Measurements from ENCODE around the gene FXR1.
"Not testable (repeated sequence)": the region's sequence is repeated elsewhere in the genome, so short reads cannot be mapped to it uniquely, and the experiment has no call there.

The FXR1 gene

DNA sequence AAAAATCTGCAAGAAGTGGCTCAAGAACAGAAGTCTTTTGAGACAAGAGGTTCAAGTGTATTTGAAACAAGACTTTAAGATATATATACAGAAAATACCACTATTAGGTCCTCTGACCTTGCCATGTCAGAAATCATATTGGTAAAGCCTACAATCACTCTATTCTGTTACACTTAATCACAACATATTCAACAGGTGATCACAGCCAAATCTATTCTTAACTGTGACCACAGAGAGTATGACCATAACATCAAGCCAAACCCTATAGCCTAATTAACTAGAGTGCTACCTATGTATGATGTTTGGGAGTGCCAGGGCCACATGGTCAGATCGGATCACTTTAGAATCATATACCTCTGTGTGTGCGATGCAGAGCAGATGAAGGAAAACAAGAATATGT lies 74.9 kb downstream of the FXR1 start:
- Histone ChIP-seq H3K27me3 (no peaks in the 10 kb centered on the region), H3K9me3 (no peaks in the 10 kb centered on the region), H3K36me3 (peaks cover 13% of the 10 kb centered on the region), H3K4me3 (ENCODE audit: low read depth, low read length) (no peak overlapping the region), H3K4me1 (no peaks in the 10 kb centered on the region)
- TF ChIP-seq, protein P1, sequence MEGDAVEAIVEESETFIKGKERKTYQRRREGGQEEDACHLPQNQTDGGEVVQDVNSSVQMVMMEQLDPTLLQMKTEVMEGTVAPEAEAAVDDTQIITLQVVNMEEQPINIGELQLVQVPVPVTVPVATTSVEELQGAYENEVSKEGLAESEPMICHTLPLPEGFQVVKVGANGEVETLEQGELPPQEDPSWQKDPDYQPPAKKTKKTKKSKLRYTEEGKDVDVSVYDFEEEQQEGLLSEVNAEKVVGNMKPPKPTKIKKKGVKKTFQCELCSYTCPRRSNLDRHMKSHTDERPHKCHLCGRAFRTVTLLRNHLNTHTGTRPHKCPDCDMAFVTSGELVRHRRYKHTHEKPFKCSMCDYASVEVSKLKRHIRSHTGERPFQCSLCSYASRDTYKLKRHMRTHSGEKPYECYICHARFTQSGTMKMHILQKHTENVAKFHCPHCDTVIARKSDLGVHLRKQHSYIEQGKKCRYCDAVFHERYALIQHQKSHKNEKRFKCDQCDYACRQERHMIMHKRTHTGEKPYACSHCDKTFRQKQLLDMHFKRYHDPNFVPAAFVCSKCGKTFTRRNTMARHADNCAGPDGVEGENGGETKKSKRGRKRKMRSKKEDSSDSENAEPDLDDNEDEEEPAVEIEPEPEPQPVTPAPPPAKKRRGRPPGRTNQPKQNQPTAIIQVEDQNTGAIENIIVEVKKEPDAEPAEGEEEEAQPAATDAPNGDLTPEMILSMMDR (IDR thresholded peaks at IDR 0.05; ENCODE audit: low read depth, low read length), result no peak
- DNase-seq, result no peak

DNA sequence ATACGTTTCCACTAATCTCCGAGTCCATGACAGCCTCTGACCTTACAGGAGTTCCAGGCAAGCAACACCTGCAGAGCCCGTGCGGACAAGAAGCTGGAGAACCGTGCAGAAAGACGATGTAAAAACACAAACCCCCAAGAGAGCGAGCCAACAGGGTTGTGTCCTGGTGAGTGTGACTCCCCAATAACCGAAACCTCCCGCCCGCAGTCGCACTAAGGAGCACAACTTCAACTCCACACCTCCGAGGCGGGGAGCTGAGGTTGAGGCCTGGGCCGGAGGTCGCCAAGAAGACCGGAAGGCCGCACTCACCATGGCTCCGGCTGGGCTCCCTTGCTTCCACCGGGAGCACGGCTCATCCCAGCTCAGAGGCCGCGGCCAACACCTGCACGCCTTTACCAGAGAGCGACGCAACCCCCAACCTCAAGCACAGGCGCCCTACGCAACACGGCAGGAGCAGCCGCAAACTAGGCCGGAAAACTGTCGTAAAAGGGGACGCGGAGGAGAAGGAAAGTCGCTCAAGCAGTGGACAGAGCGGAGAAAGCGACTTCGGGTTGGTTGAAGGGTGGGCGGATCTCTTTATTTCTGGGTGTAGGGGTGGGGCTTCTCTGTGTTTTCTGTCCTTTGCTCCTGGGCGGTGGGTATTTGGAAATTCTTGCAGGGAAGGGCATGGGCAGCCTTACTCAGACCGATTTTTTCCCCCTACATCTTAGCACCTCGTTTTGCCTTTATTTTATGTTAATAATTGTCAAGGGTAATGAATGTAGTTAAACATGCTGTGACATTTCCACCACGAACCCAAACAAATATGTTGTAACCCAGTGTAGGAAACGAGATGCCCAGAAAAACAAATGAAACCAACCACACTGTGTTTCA lies 77.1 kb downstream of the FXR1 start, which contains the start of gene DNAJC19:
Gene DNAJC19 (minus strand): TSS at position 446 of the 873 bp plus-strand sequence. CDS start 134 bp downstream, at position 312.
- peak; percentile 93 for DNase-seq
- H3K36me3 ChIP-seq, result peaks cover 13% of the 10 kb centered on the region
- no peaks in the 10 kb centered on the region for H3K27me3 ChIP-seq
- TF ChIP-seq, protein P1 (IDR thresholded peaks at IDR 0.05; ENCODE audit: low read depth, low read length), result no peak
- peak within 1 kb of the TSS; percentile 90 for H3K4me3 ChIP-seq (ENCODE audit: low read depth, low read length)
- no peaks in the 10 kb centered on the region for H3K9me3 ChIP-seq
- no peaks in the 10 kb centered on the region for H3K4me1 ChIP-seq

DNA sequence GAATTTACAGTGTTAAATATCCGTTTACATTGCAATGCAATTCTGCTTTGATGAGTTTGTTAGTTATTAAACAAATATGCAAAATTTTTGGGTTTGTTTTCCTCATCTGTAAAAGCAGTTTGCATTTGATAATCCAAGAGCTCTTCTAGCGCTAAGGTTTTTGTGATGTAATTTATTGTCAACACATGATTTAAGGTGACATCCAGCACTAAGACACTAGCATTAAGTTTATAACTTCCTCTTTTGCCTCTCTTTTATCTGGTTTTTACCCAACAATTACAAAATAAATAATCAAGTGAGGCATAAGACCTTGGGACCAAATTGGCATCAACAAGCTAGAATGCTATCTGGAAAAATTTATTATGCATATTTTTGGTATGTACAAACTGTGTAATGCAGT lies 78.0 kb downstream of the FXR1 start:
- Histone ChIP-seq H3K27me3 (no peaks in the 10 kb centered on the region), H3K4me1 (no peaks in the 10 kb centered on the region), H3K4me3 (ENCODE audit: low read depth, low read length) (peak overlapping the region; percentile 90), H3K36me3 (peaks cover 8% of the 10 kb centered on the region), H3K9me3 (no peaks in the 10 kb centered on the region)
- TF ChIP-seq, protein P1 (IDR thresholded peaks at IDR 0.05; ENCODE audit: low read depth, low read length), result no peak
- no peak for DNase-seq

DNA sequence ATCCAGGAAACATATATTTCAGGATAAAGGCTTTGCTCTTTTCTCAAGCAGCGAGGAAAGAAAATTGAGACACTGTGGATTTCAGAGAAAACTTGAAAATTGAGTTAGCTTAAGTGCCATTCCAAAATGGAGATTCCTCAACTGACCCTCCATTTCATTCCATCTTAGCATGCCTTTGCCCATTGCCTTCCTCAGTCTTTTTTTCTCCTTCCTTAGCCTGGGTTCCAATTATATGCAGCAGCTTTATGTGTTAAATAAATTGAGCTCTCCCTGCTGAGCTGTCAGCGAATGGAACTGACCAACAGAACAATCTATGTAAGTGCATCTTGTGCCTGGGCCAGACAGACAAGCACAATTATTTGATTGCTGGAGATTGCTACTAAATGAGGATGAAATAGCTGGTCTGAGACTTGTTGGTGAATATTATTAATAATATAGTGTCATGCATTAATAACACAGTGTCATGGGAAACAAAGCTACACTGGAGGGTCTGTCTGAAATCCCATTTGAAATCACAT lies 84.0 kb downstream of the FXR1 start:
- TF ChIP-seq, protein P1 (IDR thresholded peaks at IDR 0.05; ENCODE audit: low read depth, low read length), result no peak
- H3K27me3 ChIP-seq, result no peaks in the 10 kb centered on the region
- no peaks in the 10 kb centered on the region for H3K36me3 ChIP-seq
- H3K4me1 ChIP-seq, result no peaks in the 10 kb centered on the region
- no peaks in the 10 kb centered on the region for H3K9me3 ChIP-seq
- H3K4me3 ChIP-seq (ENCODE audit: low read depth, low read length), result no peak overlapping the region
- no peak for DNase-seq

DNA sequence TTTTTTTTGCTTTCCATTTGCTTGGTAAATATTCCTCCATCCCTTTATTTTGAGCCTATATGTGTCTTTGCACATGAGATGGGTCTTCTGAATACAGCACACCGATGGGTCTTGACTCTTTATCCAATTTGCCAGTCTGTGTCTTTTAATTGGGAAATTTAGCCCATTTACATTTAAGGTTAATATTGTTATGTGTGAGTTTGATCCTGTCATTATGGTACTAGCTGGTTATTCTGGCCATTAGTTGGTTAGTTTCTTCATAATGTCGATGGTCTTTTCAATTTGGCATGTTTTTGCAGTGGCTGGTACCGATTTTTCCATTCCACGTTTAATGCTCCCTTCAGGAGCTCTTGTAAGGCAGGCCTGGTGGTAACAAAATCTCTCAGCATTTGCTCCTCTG lies 89.9 kb downstream of the FXR1 start:
- H3K36me3 ChIP-seq; H3K27me3 ChIP-seq; H3K4me1 ChIP-seq; H3K9me3 ChIP-seq; DNase-seq; H3K4me3 ChIP-seq (ENCODE audit: low read depth, low read length): not testable (repeated sequence)

DNA sequence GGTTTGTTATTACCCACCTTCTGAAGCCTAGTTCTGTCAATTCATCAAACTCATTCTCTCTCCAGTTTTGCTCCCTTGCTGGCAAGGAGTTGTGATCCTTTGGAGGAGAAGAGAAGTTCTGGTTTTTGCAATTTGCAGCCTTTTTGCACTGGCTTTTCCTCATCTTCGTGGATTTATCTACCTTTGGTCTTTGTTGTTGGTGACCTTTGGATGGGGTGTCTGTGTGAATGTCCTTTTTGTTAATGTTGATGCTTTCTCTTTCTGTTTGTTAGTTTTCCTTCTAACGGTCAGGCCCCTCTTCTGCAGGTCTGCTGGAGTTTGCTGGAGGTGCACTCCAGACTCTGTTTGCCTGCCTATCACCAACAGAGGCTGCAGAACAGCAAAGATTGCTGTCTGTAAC lies 91.0 kb downstream of the FXR1 start:
- H3K4me3 ChIP-seq (ENCODE audit: low read depth, low read length); H3K36me3 ChIP-seq; H3K4me1 ChIP-seq: not testable (repeated sequence)

DNA sequence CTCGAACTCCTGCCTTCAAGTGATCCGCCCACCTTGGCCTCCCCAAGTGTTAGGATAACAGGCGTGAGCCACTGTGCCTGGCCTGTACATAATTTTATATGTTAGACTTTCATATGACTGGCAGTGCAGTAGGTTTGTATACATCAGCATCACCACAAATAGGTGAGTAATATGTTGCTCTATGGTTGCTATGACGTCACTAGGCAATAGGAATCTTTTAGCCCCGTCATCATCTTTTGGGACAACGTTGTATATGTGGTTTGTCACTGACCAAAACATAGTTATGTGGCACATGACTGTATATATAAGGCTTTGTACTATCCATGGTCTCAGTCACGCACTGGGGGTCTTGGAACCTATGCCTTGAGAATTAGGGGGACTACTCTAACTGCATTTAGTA lies 94.1 kb downstream of the FXR1 start:
- TF ChIP-seq, protein P1 (IDR thresholded peaks at IDR 0.05; ENCODE audit: low read depth, low read length), result no peak
- H3K9me3 ChIP-seq, result no peaks in the 10 kb centered on the region
- DNase-seq, result no peak

More for the DNA sequence above, 91.0 kb downstream of the FXR1 start:
- not testable (repeated sequence) for DNase-seq, H3K9me3 ChIP-seq, H3K27me3 ChIP-seq

More for the DNA sequence above, 94.1 kb downstream of the FXR1 start:
- Histone ChIP-seq H3K27me3 (no peaks in the 10 kb centered on the region), H3K36me3 (no peaks in the 10 kb centered on the region), H3K4me1 (no peaks in the 10 kb centered on the region), H3K4me3 (ENCODE audit: low read depth, low read length) (no peak overlapping the region)
